ENCODE data around the gene IL10RA. TPM values are rescaled to one million over a fixed set of nuclear protein-coding genes. Genes with fewer than 3 reads are reported as not detected.

Gene IL10RA
- total RNA-seq, 1 experiment from 2014 or later, result 0.41 TPM

DNA sequence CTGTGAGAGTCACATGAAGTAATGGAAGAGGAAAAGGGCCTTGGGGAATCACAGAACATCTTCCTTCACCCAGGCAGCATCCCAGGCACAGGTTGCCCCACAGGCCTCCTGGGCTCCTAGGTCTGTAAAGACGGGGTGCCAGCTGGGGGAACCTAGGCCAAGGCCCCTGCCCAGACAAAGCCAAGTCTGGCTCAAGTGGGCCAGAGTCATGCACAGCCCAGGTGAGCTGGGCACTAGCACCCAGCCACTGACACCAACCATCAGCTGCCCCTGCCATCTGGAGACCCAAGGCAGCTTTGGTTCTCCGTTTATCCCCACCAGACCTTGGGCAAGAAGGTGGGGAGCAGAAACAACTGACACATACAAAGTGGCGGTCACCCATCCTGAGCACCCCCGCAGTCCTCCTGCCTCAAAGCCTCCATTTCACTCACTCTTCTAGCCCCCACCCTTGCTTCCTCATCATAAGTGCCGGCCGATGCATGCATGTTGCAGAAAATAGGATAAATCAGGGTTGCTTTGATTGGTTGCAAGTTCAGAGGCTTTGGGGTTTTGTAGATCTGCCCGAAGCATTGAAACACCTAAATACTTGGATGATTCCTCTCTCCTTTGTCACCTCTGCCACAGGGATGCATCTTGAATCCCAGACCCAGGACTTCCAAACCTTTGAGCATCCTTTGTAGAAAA lies 64.2 kb downstream of the IL10RA start:
- no peaks in the 10 kb centered on the region for H3K9me3 ChIP-seq (ENCODE audit: control insufficient read depth, insufficient read depth, low read depth, low read length)
- BruUV-seq (replicated peaks), result no TSS peak
- H3K4me3 ChIP-seq (ENCODE audit: low read depth in 2 of 2, low read length in 2 of 2), result no peak overlapping the region
- ATAC-seq (no peak), DNase-seq (ENCODE audit: low read depth, low spot score) (no peak)
- ChIA-PET CTCF (no interaction called here), POLR2A (no interaction called here)
- TF ChIP-seq SIN3A (IDR thresholded peaks at IDR 0.05; ENCODE audit: borderline replicate concordance, insufficient read depth, low read depth, low read length) (no peak), POLR2AphosphoS5 (IDR thresholded peaks at IDR 0.05; ENCODE audit: low read depth, low read length) (no peak), TCF7L2 (IDR thresholded peaks at IDR 0.05; ENCODE audit: low read depth, low read length) (no peak)
- TF ChIP-seq, protein P1, sequence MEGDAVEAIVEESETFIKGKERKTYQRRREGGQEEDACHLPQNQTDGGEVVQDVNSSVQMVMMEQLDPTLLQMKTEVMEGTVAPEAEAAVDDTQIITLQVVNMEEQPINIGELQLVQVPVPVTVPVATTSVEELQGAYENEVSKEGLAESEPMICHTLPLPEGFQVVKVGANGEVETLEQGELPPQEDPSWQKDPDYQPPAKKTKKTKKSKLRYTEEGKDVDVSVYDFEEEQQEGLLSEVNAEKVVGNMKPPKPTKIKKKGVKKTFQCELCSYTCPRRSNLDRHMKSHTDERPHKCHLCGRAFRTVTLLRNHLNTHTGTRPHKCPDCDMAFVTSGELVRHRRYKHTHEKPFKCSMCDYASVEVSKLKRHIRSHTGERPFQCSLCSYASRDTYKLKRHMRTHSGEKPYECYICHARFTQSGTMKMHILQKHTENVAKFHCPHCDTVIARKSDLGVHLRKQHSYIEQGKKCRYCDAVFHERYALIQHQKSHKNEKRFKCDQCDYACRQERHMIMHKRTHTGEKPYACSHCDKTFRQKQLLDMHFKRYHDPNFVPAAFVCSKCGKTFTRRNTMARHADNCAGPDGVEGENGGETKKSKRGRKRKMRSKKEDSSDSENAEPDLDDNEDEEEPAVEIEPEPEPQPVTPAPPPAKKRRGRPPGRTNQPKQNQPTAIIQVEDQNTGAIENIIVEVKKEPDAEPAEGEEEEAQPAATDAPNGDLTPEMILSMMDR (IDR thresholded peaks at IDR 0.05), result no peak
- TF ChIP-seq, protein P2, sequence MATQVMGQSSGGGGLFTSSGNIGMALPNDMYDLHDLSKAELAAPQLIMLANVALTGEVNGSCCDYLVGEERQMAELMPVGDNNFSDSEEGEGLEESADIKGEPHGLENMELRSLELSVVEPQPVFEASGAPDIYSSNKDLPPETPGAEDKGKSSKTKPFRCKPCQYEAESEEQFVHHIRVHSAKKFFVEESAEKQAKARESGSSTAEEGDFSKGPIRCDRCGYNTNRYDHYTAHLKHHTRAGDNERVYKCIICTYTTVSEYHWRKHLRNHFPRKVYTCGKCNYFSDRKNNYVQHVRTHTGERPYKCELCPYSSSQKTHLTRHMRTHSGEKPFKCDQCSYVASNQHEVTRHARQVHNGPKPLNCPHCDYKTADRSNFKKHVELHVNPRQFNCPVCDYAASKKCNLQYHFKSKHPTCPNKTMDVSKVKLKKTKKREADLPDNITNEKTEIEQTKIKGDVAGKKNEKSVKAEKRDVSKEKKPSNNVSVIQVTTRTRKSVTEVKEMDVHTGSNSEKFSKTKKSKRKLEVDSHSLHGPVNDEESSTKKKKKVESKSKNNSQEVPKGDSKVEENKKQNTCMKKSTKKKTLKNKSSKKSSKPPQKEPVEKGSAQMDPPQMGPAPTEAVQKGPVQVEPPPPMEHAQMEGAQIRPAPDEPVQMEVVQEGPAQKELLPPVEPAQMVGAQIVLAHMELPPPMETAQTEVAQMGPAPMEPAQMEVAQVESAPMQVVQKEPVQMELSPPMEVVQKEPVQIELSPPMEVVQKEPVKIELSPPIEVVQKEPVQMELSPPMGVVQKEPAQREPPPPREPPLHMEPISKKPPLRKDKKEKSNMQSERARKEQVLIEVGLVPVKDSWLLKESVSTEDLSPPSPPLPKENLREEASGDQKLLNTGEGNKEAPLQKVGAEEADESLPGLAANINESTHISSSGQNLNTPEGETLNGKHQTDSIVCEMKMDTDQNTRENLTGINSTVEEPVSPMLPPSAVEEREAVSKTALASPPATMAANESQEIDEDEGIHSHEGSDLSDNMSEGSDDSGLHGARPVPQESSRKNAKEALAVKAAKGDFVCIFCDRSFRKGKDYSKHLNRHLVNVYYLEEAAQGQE (IDR thresholded peaks at IDR 0.05; ENCODE audit: insufficient read depth in 1 of 2, low read depth in 2 of 2, low read length in 1 of 2), result no peak
- H3K27ac ChIP-seq (ENCODE audit: low read length), result no peak overlapping the region
- no peaks in the 10 kb centered on the region for H3K36me3 ChIP-seq (ENCODE audit: control insufficient read depth, insufficient read depth, low read length)
- H3K27me3 ChIP-seq (ENCODE audit: control insufficient read depth, insufficient read depth, low read length), result peaks cover 22% of the 10 kb centered on the region
- intact Hi-C loops (cut with micrococcal nuclease; ENCODE audit: unreplicated experiment) (loop anchor here (5.0 kb wide), 1 partner anchor 228 kb away; the partner anchor contains the start of gene FXYD2), in situ Hi-C loops (cut with HindIII; ENCODE audit: low pct_unique_long_range_greater_than_20kb, low sequenced_read_pairs) (no loop called here)
- no peaks in the 10 kb centered on the region for H3K4me1 ChIP-seq (ENCODE audit: control insufficient read depth, insufficient read depth, low read length)

Other genes starting within 250 kb of the IL10RA start
- gene DSCAML1, start 189.2 kb upstream of the IL10RA start, total RNA-seq (2021; ENCODE audit: unreplicated experiment), result 1.6 TPM
- 0.39 TPM for gene FXYD2, start 161.7 kb upstream of the IL10RA start, total RNA-seq (2021; ENCODE audit: unreplicated experiment)
- 0.54 TPM for gene FXYD6, start 109.7 kb upstream of the IL10RA start, total RNA-seq (2021; ENCODE audit: unreplicated experiment)
- not detected for gene TMPRSS13, start 57.0 kb upstream of the IL10RA start, total RNA-seq (2021; ENCODE audit: unreplicated experiment)
- gene TMPRSS4, start 90.7 kb downstream of the IL10RA start, total RNA-seq (2021; ENCODE audit: unreplicated experiment), result not detected
- gene SMIM35, start 100.6 kb downstream of the IL10RA start, total RNA-seq (2021; ENCODE audit: unreplicated experiment), result not detected
- 0.33 TPM for gene SCN4B, start 166.4 kb downstream of the IL10RA start, total RNA-seq (2021; ENCODE audit: unreplicated experiment)
- not detected for gene SCN2B, start 190.2 kb downstream of the IL10RA start, total RNA-seq (2021; ENCODE audit: unreplicated experiment)
- 0.39 TPM for gene JAML, start 238.6 kb downstream of the IL10RA start, total RNA-seq (2021; ENCODE audit: unreplicated experiment)

Data from Panc1 (cell line).